Measurements from ENCODE around the gene IL13RA1.
A peak's percentile ranks its signal among the peaks of the same experiment; 100 is the strongest.

Gene IL13RA1

GRCh38 chrX:118824173-118824730 lies 96.8 kb downstream of the IL13RA1 start:
- DNase-seq (ENCODE audit: insufficient read length, low spot score) (no peak), FAIRE-seq (no peak)
- TF ChIP-seq, protein P1, sequence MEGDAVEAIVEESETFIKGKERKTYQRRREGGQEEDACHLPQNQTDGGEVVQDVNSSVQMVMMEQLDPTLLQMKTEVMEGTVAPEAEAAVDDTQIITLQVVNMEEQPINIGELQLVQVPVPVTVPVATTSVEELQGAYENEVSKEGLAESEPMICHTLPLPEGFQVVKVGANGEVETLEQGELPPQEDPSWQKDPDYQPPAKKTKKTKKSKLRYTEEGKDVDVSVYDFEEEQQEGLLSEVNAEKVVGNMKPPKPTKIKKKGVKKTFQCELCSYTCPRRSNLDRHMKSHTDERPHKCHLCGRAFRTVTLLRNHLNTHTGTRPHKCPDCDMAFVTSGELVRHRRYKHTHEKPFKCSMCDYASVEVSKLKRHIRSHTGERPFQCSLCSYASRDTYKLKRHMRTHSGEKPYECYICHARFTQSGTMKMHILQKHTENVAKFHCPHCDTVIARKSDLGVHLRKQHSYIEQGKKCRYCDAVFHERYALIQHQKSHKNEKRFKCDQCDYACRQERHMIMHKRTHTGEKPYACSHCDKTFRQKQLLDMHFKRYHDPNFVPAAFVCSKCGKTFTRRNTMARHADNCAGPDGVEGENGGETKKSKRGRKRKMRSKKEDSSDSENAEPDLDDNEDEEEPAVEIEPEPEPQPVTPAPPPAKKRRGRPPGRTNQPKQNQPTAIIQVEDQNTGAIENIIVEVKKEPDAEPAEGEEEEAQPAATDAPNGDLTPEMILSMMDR (IDR thresholded peaks at IDR 0.05; ENCODE audit: insufficient read depth, missing control alignments), result no peak

GRCh38 chrX:118825227-118825626 lies 97.8 kb downstream of the IL13RA1 start:
- TF ChIP-seq, protein P1 (IDR thresholded peaks at IDR 0.05; ENCODE audit: insufficient read depth, missing control alignments), result no peak
- DNase-seq (ENCODE audit: insufficient read length, low spot score) (no peak), FAIRE-seq (no peak)

DNA sequence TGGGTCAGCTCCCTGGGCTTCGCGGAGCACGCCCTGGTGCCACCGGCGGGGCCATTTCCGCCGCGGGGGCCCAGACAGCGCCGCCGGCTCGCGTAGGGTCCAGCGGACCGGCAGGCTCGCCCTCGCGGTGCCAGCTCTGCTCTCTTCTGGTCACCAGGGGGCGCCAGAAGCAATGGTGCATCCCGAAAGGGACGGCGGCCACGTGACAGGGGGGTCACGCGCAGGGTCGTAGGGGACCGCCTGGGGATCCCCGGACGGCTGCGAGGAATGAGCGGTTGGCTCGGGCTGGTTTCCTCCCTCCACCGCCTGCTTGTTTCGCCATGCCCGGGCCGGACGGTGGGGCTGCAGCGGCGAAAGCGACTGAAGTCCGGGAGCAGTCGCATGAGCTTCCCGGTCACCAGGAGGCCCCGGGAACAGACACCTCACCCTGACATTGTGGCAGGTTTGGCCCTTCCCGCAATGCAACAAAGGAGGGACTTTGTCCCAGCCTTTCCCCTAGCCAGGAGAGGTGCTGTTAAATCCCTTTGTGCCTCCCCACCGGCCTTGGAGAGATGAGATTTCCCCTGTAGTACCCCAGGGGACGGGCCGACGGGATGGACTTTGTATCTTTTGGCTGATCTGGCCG lies 112.0 kb downstream of the IL13RA1 start:
- TF ChIP-seq, protein P1 (IDR thresholded peaks at IDR 0.05; ENCODE audit: insufficient read depth, missing control alignments), result peak; percentile 21
- DNase-seq (ENCODE audit: insufficient read length, low spot score), result peak; percentile 53
- no peak for FAIRE-seq

Data from D721Med (cell line).